HUES48 (cell line): Measurements from ENCODE around the gene MRPS31.
"Not testable (repeated sequence)": the region's sequence is repeated elsewhere in the genome, so short reads cannot be mapped to it uniquely, and the experiment has no call there.

Experiments used
- H3K27ac ChIP-seq: one replicate; pipeline ENCODE4 v1.7.0; 2013; ENCODE audit warnings: low read depth, low read length, inconsistent platforms
- H3K27me3 ChIP-seq: 2 replicates; pipeline ENCODE4 v1.6.1; 2013; ENCODE audit warnings: mild to moderate bottlenecking, low read length; ENCODE audit not compliant: control insufficient read depth, insufficient read depth
- H3K36me3 ChIP-seq: 2 replicates; pipeline ENCODE4 v1.6.1; 2013; ENCODE audit warnings: low read length; ENCODE audit not compliant: control insufficient read depth, insufficient read depth
- H3K4me1 ChIP-seq: 2 replicates; pipeline ENCODE4 v1.6.1; 2013; ENCODE audit warnings: mild to moderate bottlenecking, low read length; ENCODE audit not compliant: control insufficient read depth, insufficient read depth
- H3K4me3 ChIP-seq: 2 replicates; pipeline ENCODE4 v1.5.1; 2013; ENCODE audit warnings: mild to moderate bottlenecking, low read depth, low read length
- H3K9ac ChIP-seq: 2 replicates; pipeline ENCODE4 v1.6.1; 2013; ENCODE audit warnings: mild to moderate bottlenecking, low read depth, low read length, moderate library complexity
- H3K9me3 ChIP-seq: 2 replicates; pipeline ENCODE4 v1.6.1; 2013; ENCODE audit warnings: low read length; ENCODE audit not compliant: control insufficient read depth, insufficient read depth

Gene MRPS31

DNA sequence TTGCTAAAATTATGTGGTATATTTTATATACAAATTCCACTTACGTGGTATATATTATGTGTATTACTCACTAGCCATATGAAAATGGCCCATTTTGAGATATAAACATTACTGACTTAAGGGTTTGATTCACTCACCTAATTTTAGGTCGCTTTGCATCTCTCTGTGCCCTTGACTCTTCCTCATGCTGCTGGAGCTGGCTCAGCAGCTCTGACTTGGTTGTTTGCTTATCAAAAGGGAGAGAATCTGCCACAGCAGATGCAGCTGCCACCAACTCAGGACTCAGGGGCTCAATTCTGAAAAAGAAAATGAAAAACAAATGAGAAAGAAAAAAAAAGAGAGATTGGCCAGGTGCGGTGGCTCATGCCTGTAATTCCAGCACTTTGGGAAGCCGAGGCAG lies 12.2 kb downstream of the MRPS31 start:
- H3K27ac ChIP-seq, result no peak overlapping the region
- H3K9me3 ChIP-seq, result no peaks in the 10 kb centered on the region
- H3K36me3 ChIP-seq, result peaks cover 46% of the 10 kb centered on the region
- no peaks in the 10 kb centered on the region for H3K4me1 ChIP-seq
- no peaks in the 10 kb centered on the region for H3K27me3 ChIP-seq
- H3K4me3 ChIP-seq, result no peak overlapping the region
- H3K9ac ChIP-seq, result no peak overlapping the region

DNA sequence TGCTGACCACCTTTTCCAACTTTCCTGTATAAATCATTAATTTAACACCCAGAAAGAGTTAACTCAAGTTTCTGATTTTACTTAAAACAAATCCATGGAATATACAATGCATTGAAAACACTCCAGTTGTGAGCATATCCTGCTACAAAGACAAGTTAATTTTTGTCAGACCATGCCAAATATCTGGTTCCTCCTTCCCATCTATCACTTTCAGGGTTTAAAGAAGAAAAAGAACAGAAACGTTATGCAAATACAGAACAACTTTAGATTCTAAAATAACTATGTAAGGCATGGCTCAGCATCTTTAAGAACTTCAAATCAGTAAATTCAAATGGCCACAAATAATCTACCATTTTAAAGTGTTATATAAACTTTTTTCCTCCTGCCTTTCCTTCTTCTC lies 14.9 kb downstream of the MRPS31 start:
- Histone ChIP-seq H3K27ac (no peak overlapping the region), H3K4me3 (no peak overlapping the region), H3K36me3 (peaks cover 70% of the 10 kb centered on the region), H3K4me1 (no peaks in the 10 kb centered on the region), H3K9me3 (no peaks in the 10 kb centered on the region), H3K9ac (no peak overlapping the region), H3K27me3 (no peaks in the 10 kb centered on the region)

DNA sequence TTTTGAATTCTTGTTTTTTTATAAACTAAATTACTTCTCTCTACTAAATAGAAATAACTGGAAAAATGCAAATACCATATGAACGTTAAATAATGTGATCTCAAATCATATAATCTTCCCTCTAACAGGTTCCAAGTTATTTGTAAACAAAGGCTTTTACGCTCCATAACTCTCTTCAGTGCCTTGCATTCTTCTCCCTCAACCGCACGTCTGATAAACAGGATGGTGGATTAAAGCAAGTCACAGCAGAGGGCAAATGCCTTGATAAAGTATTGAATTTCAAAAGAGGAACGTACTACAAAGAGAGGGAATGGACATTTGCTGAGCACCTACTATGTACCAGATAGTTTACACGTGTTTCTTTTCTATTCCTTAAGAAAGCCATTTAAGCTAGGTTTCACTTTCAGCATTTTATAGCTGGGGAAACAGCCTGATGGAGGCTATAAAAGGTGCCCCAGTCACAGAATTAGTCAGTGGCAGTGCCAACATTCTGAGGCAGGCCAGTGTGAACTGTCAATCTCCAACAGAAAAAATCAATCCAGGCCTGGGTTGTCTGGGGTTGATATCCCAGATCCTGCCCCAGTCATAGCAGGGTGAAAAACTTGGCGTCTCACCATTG lies 15.8 kb downstream of the MRPS31 start:
- H3K9ac ChIP-seq, result no peak overlapping the region
- peaks cover 72% of the 10 kb centered on the region for H3K36me3 ChIP-seq
- H3K27me3 ChIP-seq, result no peaks in the 10 kb centered on the region
- H3K4me1 ChIP-seq, result no peaks in the 10 kb centered on the region
- H3K4me3 ChIP-seq, result no peak overlapping the region
- no peaks in the 10 kb centered on the region for H3K9me3 ChIP-seq
- no peak overlapping the region for H3K27ac ChIP-seq

DNA sequence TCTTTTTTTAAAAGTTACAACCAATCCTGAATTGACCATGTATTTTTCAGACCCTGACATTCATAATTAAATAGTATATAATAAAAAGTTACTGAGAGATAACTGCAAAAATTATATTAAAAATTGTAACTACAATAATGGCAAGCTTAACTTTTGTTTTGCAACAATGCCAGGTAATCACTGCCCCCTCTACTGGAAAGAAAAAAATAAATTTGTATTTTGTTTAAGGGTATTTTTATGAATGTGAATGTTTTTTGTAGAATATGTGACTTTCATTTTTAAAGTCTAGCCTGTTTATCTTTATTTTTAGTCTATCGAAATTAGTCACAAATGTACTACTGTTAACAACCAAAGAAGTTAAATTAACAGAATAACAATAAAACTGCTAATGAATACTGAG lies 21.7 kb downstream of the MRPS31 start:
- H3K27ac ChIP-seq, result no peak overlapping the region
- H3K4me3 ChIP-seq, result no peak overlapping the region
- peaks cover 53% of the 10 kb centered on the region for H3K36me3 ChIP-seq
- H3K9me3 ChIP-seq, result no peaks in the 10 kb centered on the region
- no peak overlapping the region for H3K9ac ChIP-seq
- peaks cover 7% of the 10 kb centered on the region; the same call in 1 of the 2 replicates for H3K4me1 ChIP-seq
- no peaks in the 10 kb centered on the region for H3K27me3 ChIP-seq

DNA sequence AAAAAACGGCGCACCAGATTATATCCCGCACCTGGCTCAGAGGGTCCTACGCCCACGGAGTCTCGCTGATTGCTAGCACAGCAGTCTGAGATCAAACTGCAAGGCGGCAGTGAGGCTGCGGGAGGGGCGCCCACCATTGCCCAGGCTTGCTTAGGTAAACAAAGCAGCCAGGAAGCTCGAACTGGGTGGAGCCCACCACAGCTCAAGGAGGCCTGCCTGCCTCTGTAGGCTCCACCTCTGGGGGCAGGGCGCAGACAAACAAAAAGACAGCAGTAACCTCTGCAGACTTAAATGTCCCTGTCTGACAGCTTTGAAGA lies 35.8 kb downstream of the MRPS31 start:
- H3K27me3 ChIP-seq, H3K4me1 ChIP-seq, H3K9ac ChIP-seq, H3K36me3 ChIP-seq, H3K9me3 ChIP-seq, H3K27ac ChIP-seq: not testable (repeated sequence)
- peak overlapping the region; percentile 51; the same call in 1 of the 2 replicates for H3K4me3 ChIP-seq

DNA sequence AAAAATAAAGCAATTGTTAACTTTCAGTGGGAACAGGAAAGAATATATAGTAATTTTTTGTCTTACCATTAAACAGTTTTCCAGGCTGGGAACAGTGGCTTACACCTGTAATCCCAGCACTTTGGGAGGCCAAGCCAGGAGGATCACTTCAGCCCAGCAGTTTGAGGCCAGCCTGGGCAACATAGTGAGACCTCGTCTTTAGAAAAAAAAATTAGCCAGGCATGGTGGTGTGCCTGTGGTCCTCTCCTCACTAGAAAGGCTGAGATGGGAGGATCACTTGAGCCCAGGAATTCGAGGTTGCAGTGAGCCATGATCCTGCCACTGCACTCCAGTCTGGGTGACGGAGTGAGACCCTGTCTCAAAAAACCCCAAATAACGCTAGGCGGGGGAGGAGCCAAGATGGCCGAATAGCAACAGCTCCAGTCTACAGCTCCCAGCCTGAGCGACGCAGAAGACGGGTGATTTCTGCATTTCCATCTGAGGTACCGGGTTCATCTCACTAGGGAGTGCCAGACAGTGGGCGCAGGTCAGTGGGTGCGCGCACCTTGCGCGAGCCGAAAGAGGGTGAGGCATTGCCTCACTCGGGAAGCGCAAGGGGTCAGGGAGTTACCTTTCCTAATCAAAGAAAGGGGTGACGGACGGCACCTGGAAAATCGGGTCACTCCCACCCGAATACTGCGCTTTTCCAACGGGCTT lies 36.3 kb downstream of the MRPS31 start:
- not testable (repeated sequence) for H3K27me3 ChIP-seq, H3K27ac ChIP-seq, H3K9ac ChIP-seq, H3K4me1 ChIP-seq, H3K36me3 ChIP-seq, H3K9me3 ChIP-seq
- peak overlapping the region; percentile 51 for H3K4me3 ChIP-seq

DNA sequence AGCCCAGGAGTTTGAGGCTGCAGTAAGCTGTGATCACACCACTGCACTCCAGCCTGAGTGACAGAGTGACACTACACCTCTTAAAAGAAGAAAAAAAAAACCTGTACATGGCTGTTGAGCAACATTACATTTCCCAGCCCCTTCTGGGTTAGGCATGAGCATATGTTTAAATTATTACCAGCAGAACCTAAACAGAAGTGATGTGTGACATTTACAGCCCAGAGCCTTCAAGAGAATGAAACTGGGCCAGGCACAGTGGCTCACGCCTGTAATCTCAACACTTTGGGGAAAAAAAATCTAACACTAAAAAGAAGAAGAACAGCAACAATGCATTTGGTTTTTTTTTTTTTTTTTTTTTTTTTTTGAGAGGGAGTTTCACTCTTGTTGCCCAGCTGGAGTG lies 38.3 kb downstream of the MRPS31 start:
- Histone ChIP-seq H3K4me3 (no peak overlapping the region), H3K27ac (no peak overlapping the region), H3K9ac (no peak overlapping the region), H3K36me3 (peaks cover 14% of the 10 kb centered on the region), H3K27me3 (no peaks in the 10 kb centered on the region), H3K9me3 (no peaks in the 10 kb centered on the region), H3K4me1 (no peaks in the 10 kb centered on the region)

DNA sequence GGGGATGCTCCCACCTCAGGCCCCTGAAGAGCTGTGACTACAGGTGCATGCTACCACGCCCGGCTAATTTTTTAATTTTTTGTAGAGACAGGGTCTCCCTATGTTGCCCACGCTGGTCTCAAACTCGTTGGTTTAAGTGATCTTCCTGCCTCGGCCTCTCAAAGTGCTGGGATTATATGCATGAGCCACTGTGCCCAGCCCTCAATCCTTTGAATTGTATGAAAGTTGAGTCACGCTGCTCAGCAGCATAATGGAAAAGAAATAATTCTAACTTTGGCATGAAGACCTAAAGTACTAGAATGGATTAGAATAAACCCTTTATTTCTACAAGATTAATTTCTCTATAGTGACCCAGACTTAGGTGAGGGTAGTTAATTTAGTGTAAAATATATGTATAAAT lies 42.4 kb downstream of the MRPS31 start:
- no peaks in the 10 kb centered on the region for H3K4me1 ChIP-seq
- no peaks in the 10 kb centered on the region for H3K27me3 ChIP-seq
- no peak overlapping the region for H3K27ac ChIP-seq
- H3K36me3 ChIP-seq, result peaks cover 15% of the 10 kb centered on the region
- no peak overlapping the region for H3K4me3 ChIP-seq
- H3K9me3 ChIP-seq, result no peaks in the 10 kb centered on the region
- no peak overlapping the region for H3K9ac ChIP-seq

DNA sequence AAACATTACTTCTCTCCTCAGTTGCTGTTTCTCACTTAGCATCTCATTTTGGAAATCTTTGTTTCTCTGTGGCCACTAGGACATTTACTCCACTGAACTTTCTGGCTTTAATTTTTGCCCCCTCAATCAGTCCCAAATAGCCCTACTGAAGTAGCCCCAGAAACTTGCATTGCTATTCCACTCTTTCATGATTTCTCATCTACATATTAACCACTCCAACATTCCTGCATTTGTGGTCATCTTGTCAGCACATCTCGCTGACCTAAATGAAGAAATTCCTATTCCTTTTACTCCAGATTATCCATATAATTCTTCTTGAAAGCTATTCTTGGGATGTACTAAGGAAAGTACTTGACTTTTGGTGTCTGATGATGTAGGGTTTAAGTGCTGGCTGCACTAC lies 56.6 kb downstream of the MRPS31 start:
- not testable (repeated sequence) for H3K36me3 ChIP-seq, H3K9ac ChIP-seq, H3K27me3 ChIP-seq, H3K4me3 ChIP-seq, H3K9me3 ChIP-seq, H3K27ac ChIP-seq, H3K4me1 ChIP-seq

DNA sequence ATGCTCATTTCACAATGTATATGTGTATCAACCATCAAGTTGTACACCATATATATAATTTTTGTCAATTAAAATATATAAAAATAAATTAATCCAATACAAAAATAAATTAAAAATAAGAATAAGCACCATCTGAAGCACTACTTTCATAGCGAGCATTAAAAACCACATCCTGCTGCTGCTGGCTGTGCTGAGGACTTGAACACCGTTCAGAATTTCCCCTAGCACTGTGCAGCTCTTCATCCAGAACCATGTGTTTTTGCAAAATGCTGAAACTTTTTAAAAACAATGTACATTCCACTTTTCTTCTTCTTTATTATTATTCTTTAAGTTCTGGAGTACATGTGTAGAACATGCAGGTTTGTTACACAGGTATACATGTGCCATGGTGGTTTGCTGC lies 64.6 kb downstream of the MRPS31 start:
- Histone ChIP-seq H3K9me3 (no peaks in the 10 kb centered on the region), H3K4me3 (no peak overlapping the region), H3K36me3 (no peaks in the 10 kb centered on the region), H3K9ac (no peak overlapping the region), H3K4me1 (no peaks in the 10 kb centered on the region), H3K27ac (no peak overlapping the region), H3K27me3 (no peaks in the 10 kb centered on the region)

DNA sequence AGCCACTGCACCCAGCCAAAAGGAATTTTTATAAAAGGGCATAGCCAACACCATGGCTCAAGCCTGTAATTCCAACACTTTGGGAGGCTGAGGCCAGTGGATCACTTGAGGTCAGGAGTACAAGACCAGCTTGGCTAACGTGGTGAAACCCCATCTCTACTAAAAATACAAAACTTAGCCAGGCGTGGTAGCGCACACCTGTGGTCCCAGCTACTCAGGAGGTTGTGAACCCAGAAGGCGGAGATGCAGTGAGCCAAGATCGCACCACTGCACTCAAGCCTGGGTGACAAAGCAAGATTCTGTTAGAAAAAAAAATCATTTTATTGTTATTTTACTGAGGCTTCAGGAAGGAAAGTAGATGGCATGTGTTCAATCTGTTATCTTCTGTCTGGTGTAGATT lies 73.3 kb downstream of the MRPS31 start:
- Histone ChIP-seq H3K9me3 (no peaks in the 10 kb centered on the region), H3K27ac (no peak overlapping the region), H3K4me1 (peaks cover 8% of the 10 kb centered on the region), H3K9ac (no peak overlapping the region), H3K27me3 (no peaks in the 10 kb centered on the region), H3K36me3 (no peaks in the 10 kb centered on the region), H3K4me3 (no peak overlapping the region)
